ENCODE results near the gene XYLB. TPM values are rescaled to one million over a fixed set of nuclear protein-coding genes. Genes with fewer than 3 reads are reported as not detected.

The XYLB gene
- total and polyA plus RNA-seq, 2 of the 13 experiments (the other 11 are each of a cell fraction or from before 2014, with no cell fraction given) = 25.9 to 30.0 TPM

DNA sequence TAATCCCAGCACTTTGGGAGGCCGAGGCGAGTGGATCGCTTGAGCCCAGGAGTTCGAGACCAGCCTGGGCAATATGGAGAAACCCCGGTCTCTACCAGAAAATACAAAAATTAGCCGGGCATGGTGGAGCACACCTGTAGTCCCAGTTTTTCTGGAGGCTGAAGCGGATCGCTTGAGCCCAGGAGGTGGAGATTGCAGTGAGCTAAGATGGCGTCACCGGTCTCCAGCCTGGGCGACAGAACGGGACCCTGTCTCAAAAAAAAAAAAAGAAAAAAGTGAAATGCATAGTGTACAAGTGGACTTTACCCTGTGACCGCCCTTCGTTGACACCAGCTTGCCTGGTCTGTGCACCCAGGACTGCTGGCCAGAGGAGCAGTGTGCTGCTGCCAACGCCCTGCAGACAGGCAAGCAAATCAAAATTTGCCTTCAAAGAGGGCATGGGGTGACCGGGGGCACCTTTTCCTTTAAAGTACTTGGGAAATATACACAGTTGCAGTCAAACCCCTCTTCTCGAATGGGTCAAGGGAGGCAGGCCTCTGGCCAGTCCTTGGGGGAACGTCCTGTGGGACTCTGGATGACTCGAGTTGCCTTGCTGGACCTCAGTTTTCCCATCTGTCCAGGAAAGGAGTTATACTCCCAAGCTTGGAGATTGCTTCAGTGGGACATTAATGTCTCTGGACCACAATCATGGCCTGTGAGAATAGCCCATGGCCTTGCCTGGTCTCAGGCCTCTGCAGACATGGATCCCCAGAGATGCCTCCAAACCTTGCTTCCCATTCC, 1.0 kb downstream of the XYLB start (continued):
- TF ChIP-seq, protein P1, sequence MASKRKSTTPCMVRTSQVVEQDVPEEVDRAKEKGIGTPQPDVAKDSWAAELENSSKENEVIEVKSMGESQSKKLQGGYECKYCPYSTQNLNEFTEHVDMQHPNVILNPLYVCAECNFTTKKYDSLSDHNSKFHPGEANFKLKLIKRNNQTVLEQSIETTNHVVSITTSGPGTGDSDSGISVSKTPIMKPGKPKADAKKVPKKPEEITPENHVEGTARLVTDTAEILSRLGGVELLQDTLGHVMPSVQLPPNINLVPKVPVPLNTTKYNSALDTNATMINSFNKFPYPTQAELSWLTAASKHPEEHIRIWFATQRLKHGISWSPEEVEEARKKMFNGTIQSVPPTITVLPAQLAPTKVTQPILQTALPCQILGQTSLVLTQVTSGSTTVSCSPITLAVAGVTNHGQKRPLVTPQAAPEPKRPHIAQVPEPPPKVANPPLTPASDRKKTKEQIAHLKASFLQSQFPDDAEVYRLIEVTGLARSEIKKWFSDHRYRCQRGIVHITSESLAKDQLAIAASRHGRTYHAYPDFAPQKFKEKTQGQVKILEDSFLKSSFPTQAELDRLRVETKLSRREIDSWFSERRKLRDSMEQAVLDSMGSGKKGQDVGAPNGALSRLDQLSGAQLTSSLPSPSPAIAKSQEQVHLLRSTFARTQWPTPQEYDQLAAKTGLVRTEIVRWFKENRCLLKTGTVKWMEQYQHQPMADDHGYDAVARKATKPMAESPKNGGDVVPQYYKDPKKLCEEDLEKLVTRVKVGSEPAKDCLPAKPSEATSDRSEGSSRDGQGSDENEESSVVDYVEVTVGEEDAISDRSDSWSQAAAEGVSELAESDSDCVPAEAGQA (IDR thresholded peaks at IDR 0.05; ENCODE audit: low read depth) = no peak
- TF ChIP-seq, protein P1 (CRISPR knock-in tag; IDR thresholded peaks at IDR 0.05; ENCODE audit: borderline replicate concordance) = no peak
- TF ChIP-seq, protein P2, sequence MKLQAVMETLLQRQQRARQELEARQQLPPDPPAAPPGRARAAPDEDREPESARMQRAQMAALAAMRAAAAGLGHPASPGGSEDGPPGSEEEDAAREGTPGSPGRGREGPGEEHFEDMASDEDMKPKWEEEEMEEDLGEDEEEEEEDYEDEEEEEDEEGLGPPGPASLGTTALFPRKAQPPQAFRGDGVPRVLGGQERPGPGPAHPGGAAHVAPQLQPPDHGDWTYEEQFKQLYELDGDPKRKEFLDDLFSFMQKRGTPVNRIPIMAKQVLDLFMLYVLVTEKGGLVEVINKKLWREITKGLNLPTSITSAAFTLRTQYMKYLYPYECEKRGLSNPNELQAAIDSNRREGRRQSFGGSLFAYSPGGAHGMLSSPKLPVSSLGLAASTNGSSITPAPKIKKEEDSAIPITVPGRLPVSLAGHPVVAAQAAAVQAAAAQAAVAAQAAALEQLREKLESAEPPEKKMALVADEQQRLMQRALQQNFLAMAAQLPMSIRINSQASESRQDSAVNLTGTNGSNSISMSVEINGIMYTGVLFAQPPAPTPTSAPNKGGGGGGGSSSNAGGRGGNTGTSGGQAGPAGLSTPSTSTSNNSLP (IDR thresholded peaks at IDR 0.05; ENCODE audit: low read depth, low read length) = no peak
- peak; percentile 66; the same call in 1 of the 2 replicates for TF ChIP-seq RFXAP (CRISPR knock-in tag; IDR thresholded peaks at IDR 0.05; ENCODE audit: borderline replicate concordance)
- peak; percentile 10; the same call in 1 of the 3 replicates for TF ChIP-seq MXI1 (IDR thresholded peaks at IDR 0.05; ENCODE audit: borderline replicate concordance, low read depth, low read length)
- TF ChIP-seq ZNF20 (CRISPR knock-in tag; IDR thresholded peaks at IDR 0.05) = no peak
- no peak for TF ChIP-seq ZBTB21 (CRISPR knock-in tag; IDR thresholded peaks at IDR 0.05)
- TF ChIP-seq ZNF34 (CRISPR knock-in tag; IDR thresholded peaks at IDR 0.05; ENCODE audit: borderline replicate concordance) = 0 out of 2 replicates have a peak, but pooled peaks have one; percentile 17
- TF ChIP-seq, protein P3, sequence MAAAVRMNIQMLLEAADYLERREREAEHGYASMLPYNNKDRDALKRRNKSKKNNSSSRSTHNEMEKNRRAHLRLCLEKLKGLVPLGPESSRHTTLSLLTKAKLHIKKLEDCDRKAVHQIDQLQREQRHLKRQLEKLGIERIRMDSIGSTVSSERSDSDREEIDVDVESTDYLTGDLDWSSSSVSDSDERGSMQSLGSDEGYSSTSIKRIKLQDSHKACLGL (CRISPR knock-in tag; IDR thresholded peaks at IDR 0.05) = no peak
- no peak for TF ChIP-seq ZNF382 (CRISPR knock-in tag; IDR thresholded peaks at IDR 0.05; ENCODE audit: borderline replicate concordance)
- no peak for TF ChIP-seq ZNF326 (CRISPR knock-in tag; IDR thresholded peaks at IDR 0.05; ENCODE audit: borderline replicate concordance)
- TF ChIP-seq TARDBP (CRISPR knock-in tag; IDR thresholded peaks at IDR 0.05) = peak; percentile 58
- TF ChIP-seq, protein P4, sequence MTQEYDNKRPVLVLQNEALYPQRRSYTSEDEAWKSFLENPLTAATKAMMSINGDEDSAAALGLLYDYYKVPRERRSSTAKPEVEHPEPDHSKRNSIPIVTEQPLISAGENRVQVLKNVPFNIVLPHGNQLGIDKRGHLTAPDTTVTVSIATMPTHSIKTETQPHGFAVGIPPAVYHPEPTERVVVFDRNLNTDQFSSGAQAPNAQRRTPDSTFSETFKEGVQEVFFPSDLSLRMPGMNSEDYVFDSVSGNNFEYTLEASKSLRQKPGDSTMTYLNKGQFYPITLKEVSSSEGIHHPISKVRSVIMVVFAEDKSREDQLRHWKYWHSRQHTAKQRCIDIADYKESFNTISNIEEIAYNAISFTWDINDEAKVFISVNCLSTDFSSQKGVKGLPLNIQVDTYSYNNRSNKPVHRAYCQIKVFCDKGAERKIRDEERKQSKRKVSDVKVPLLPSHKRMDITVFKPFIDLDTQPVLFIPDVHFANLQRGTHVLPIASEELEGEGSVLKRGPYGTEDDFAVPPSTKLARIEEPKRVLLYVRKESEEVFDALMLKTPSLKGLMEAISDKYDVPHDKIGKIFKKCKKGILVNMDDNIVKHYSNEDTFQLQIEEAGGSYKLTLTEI (CRISPR knock-in tag; conservative IDR thresholded peaks at IDR 0.05) = no peak
- 0 out of 2 replicates have a peak, but pooled peaks have one; percentile 11 for TF ChIP-seq ZNF547 (CRISPR knock-in tag; IDR thresholded peaks at IDR 0.05)
- TF ChIP-seq MED13 (CRISPR knock-in tag; IDR thresholded peaks at IDR 0.05) = no peak
- 0 out of 2 replicates have a peak, but pooled peaks have one; percentile 28 for TF ChIP-seq SALL2 (CRISPR knock-in tag; IDR thresholded peaks at IDR 0.05)
- no peak for TF ChIP-seq RFXANK (CRISPR knock-in tag; IDR thresholded peaks at IDR 0.05)
- no peak for TF ChIP-seq IKZF1 (IDR thresholded peaks at IDR 0.05)
- TF ChIP-seq AGO1 (IDR thresholded peaks at IDR 0.05; ENCODE audit: low read depth, low read length, poor library complexity, severe bottlenecking) = no peak
- TF ChIP-seq YEATS4 (CRISPR knock-in tag; IDR thresholded peaks at IDR 0.05; ENCODE audit: borderline replicate concordance) = peak; percentile 67; the same call in 1 of the 2 replicates

Data from HepG2 (cell line).